CD4-positive, alpha-beta T cell treated with Interleukin-4 for 1 hour (primary cell): ENCODE results near the gene IRF2.

Experiments used
- DNase-seq, 2 donors: peaks; one replicate each; pipeline ENCODE4 v3.0.0-alpha.2; 2020 to 2022

Gene IRF2

GRCh38 chr4:184450045-184450444 lies 24.3 kb downstream of the IRF2 start:
- no peak for DNase-seq

GRCh38 chr4:184448821-184449220 lies 25.5 kb downstream of the IRF2 start:
- peak; percentile 26 to 28 for DNase-seq

GRCh38 chr4:184448141-184448540 lies 26.2 kb downstream of the IRF2 start:
- DNase-seq: no peak

- DNase-seq: no peak
Measured at GRCh38 chr4:184447664-184448063, 26.7 kb downstream of the IRF2 start.

GRCh38 chr4:184446132-184446658 lies 28.2 kb downstream of the IRF2 start:
- DNase-seq: no peak

- DNase-seq: peak; percentile 18 to 61
Measured at GRCh38 chr4:184444953-184445309, 29.4 kb downstream of the IRF2 start.

GRCh38 chr4:184444215-184444952 lies 30.0 kb downstream of the IRF2 start:
- DNase-seq: no peak

GRCh38 chr4:184443318-184443717 lies 31.0 kb downstream of the IRF2 start:
- no peak for DNase-seq

- no peak for DNase-seq
Measured at GRCh38 chr4:184442314-184442635, 32.1 kb downstream of the IRF2 start.

GRCh38 chr4:184441461-184442313 lies 32.7 kb downstream of the IRF2 start:
- no peak for DNase-seq

- DNase-seq: no peak
Measured at GRCh38 chr4:184440595-184441358, 33.6 kb downstream of the IRF2 start.

GRCh38 chr4:184439856-184440594 lies 34.3 kb downstream of the IRF2 start:
- DNase-seq: no peak

- DNase-seq: no peak
Measured at GRCh38 chr4:184439386-184439785, 35.0 kb downstream of the IRF2 start.

- no peak for DNase-seq
Measured at GRCh38 chr4:184438375-184438774, 36.0 kb downstream of the IRF2 start.

GRCh38 chr4:184437565-184438265 lies 36.6 kb downstream of the IRF2 start:
- no peak for DNase-seq

GRCh38 chr4:184434501-184435066 lies 39.8 kb downstream of the IRF2 start:
- DNase-seq: no peak

GRCh38 chr4:184434021-184434420 lies 40.3 kb downstream of the IRF2 start:
- no peak for DNase-seq

- no peak for DNase-seq
Measured at GRCh38 chr4:184433258-184433892, 41.0 kb downstream of the IRF2 start.

- no peak for DNase-seq
Measured at GRCh38 chr4:184432127-184432922, 42.0 kb downstream of the IRF2 start.

- no peak for DNase-seq
Measured at GRCh38 chr4:184430163-184430562, 44.2 kb downstream of the IRF2 start.
